GM12875 (cell line): ENCODE data around the gene SLC14A1.
"Not testable (repeated sequence)": the region's sequence is repeated elsewhere in the genome, so short reads cannot be mapped to it uniquely, and the experiment has no call there.

Experiments
- H3K4me3 ChIP-seq: one replicate; pipeline ENCODE4 v1.5.1; 2011; ENCODE audit warnings: low read depth, low read length, control low read depth
- TF ChIP-seq, protein P1 (sequence below): IDR thresholded peaks from 2 replicates; pipeline ENCODE4 v1.5.1; 2011; ENCODE audit warnings: low read depth, mild to moderate bottlenecking, control low read depth, inconsistent platforms, low read length, moderate library complexity, borderline replicate concordance; ENCODE audit not compliant: insufficient read depth

SLC14A1 gene

DNA sequence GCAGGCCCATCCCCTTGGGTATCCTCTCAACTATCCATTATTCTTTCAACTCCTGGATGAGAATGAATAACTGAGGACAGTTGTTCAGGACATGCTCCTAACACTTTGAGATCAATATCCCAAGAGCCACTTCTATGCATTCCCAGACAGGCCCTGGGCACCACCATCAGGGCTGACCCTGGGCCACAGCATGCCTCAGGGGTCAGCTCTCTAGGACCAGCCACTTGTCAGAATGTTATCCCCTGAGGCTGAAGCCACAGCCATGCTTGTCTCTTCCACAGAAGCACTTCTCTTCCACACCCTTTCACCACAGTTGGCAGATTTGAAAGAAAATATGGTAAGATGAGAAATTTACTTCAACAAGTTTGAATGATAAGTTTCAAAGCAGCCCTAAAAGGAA is 28.7 kb downstream of the SLC14A1 start:
- no peak overlapping the region for H3K4me3 ChIP-seq
- TF ChIP-seq, protein P1, sequence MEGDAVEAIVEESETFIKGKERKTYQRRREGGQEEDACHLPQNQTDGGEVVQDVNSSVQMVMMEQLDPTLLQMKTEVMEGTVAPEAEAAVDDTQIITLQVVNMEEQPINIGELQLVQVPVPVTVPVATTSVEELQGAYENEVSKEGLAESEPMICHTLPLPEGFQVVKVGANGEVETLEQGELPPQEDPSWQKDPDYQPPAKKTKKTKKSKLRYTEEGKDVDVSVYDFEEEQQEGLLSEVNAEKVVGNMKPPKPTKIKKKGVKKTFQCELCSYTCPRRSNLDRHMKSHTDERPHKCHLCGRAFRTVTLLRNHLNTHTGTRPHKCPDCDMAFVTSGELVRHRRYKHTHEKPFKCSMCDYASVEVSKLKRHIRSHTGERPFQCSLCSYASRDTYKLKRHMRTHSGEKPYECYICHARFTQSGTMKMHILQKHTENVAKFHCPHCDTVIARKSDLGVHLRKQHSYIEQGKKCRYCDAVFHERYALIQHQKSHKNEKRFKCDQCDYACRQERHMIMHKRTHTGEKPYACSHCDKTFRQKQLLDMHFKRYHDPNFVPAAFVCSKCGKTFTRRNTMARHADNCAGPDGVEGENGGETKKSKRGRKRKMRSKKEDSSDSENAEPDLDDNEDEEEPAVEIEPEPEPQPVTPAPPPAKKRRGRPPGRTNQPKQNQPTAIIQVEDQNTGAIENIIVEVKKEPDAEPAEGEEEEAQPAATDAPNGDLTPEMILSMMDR = no peak

DNA sequence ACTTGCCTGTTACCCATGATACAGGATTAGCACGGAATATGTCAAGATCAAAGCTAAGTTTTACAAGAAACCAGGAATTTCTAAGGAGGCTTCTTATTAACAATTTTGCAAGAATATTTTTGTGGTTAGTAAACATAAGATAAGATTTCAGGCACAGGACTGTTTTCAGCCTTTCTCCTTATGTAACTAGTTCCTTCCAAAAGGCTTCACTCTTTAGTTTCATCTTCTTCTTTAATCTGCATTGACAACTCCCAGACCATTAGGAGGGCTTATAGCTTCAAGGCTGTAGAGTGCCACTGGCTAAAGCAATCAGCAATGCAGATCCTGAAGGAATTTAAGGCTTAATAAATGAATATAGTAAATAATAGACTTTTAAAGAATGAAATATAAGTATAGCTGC is 29.3 kb downstream of the SLC14A1 start:
- H3K4me3 ChIP-seq = no peak overlapping the region
- TF ChIP-seq, protein P1 = no peak

DNA sequence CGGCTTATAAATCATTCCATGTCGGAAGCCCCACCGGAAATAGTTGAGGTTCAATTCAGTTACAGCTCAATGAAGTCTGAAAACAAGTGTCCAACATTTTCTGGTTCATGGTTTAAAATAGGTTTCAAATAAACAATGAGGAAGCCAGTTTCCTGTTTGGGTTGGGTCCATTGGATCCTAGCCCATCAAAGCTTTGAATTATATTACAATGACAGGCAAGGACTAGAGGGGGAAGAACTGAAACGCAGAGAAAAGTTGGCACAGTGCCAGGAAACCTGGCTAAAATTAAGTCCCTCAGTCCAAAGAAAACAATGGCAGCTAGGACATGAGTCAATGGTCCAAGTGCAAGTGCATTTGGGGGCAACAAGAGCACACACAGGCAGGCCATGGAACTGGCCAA is 32.0 kb downstream of the SLC14A1 start:
- no peak overlapping the region for H3K4me3 ChIP-seq

DNA sequence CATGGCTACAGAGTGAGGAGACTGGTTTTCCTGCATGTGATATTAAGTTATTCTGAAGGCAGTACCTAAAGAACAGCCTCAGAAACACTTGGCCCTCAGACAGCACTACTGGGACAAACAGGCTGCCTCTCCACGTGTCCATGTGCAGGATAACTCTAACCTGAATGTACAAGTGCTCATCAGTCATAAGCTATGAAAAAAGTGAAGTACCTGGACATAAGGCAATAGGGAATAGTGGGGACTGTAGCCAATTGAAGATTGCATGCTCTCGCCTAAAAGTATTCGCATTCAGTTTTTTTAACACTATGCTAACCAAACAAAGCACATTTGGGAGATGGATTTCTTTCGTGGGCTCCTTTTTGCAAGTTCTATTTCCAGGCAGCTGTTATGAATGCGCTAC is 33.0 kb downstream of the SLC14A1 start:
- TF ChIP-seq, protein P1 = no peak
- H3K4me3 ChIP-seq = no peak overlapping the region

More for the DNA sequence above, 32.0 kb downstream of the SLC14A1 start:
- TF ChIP-seq, protein P1 = no peak

DNA sequence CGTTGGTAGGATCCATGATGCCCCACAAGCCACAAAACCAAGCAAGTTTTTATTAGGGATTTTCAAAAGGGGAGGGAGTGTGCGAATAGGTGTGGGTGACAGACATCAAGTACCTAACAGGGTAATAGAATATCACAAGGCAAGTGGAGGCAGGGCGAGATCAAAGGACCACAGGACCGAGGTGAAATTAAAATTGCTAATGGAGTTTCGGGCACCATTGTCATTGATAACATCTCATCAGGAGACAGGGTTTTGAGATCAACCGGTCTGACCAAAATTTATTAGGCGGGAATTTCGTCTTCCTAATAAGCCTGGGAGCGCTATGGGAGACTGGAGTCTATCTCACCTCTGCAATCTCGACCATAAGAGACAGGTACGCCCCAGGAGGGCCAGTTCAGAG is 33.7 kb downstream of the SLC14A1 start:
- H3K4me3 ChIP-seq = not testable (repeated sequence)

DNA sequence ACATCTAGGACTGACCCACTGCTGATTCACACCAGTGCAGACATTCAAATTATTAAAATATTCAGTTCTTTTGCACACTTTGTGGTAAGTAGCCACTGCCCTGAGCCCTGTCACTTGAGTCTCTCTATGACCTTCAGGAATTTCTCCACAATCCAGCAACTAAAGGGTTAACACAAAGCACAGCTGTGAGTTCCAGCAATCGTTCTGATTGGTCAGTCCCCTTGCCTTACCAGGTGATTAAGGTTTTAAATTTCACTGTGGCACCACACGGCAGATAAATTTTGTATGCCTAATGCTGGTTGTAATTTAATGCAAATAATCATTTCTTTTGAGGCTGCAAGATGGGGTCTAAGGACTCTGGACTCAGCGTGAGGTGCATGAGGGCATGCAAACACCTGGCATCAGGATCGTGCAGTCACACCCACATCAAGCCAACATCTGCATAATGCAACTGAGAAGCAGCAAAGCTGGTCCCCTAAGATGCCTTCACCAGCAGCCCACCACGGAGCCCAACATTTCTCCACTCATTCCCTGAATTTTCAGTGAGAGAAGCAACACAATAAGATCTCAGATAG is 36.6 kb downstream of the SLC14A1 start:
- H3K4me3 ChIP-seq = no peak overlapping the region
- TF ChIP-seq, protein P1 = no peak

DNA sequence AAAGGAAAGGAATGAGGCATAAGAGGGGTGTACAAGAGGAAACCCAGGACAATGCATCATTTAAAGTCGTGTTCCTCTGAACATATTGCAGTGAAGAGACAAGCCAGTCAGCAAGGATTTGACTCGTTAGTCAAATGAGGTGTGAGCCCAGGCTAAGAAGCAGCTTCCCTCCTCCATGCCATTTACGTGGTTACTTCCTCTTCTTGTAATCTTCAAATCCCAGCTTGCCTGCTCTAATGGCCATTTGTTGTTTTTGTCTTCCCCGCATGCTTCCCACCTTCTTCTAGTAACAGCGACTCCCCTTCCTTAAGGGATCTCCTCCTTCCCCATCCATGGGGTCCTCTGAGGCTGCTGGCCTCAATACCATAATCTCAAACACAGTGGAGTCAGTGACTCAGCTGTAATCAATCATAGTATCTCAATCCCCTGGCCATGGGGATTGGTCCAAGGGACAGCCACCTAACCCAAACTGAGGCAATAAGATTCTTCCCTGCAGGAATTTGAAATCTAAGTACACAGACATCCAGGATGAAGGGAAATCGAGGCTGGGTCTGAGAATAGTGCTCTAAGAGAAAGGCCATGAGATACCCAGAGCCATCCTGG is 37.6 kb downstream of the SLC14A1 start:
- TF ChIP-seq, protein P1 = no peak
- H3K4me3 ChIP-seq = no peak overlapping the region
